Glutamatergic neuron (in vitro differentiated cells): Measurements from ENCODE around the gene CIC. TPM values are rescaled to one million over a fixed set of nuclear protein-coding genes. Genes with fewer than 3 reads are reported as not detected.
A peak's percentile ranks its signal among the peaks of the same experiment; 100 is the strongest.

Source experiments
- DNase-seq: peaks from one replicate; pipeline ENCODE4 v3.0.0; 2022
- H3K27ac Mint-ChIP-seq: one replicate; pipeline ENCODE4 v1.8.0; 2020; ENCODE audit warnings: mild to moderate bottlenecking, mixed read lengths, inconsistent platforms; ENCODE audit not compliant: unreplicated experiment
- H3K27me3 Mint-ChIP-seq: one replicate; pipeline ENCODE4 v1.8.0; 2020; ENCODE audit warnings: mild to moderate bottlenecking, moderate library complexity, mixed read lengths, inconsistent platforms; ENCODE audit not compliant: unreplicated experiment
- H3K36me3 Mint-ChIP-seq: one replicate; pipeline ENCODE4 v1.8.0; 2020; ENCODE audit warnings: mild to moderate bottlenecking, mixed read lengths, inconsistent platforms; ENCODE audit not compliant: unreplicated experiment
- H3K4me1 Mint-ChIP-seq: one replicate; pipeline ENCODE4 v1.8.0; 2020; ENCODE audit warnings: mild to moderate bottlenecking, low read depth, mixed read lengths, inconsistent platforms; ENCODE audit not compliant: unreplicated experiment
- H3K4me3 Mint-ChIP-seq: one replicate; pipeline ENCODE4 v1.8.0; 2020; ENCODE audit warnings: mild to moderate bottlenecking, mixed read lengths, inconsistent platforms; ENCODE audit not compliant: unreplicated experiment
- H3K9me3 Mint-ChIP-seq: one replicate; pipeline ENCODE4 v1.8.0; 2020; ENCODE audit warnings: mild to moderate bottlenecking, moderate library complexity, mixed read lengths, inconsistent platforms; ENCODE audit not compliant: unreplicated experiment
- CTCF ChIP-seq: fragments of 200-600 bp; sonication (generic); IDR thresholded peaks from one replicate; pipeline ENCODE4 v1.5.0; 2021; ENCODE audit not compliant: partially characterized antibody, unreplicated experiment
- total RNA-seq: library from RNA; stranded (reverse); fragmentation: NEBNext Ultra II Directional; extraction: Animal tissue kit (Norgen Biotek cat#: 25700); gene quantifications from one replicate; pipeline ENCODE4 v1.2.1, GENCODE V29; 2021; ENCODE audit not compliant: unreplicated experiment

The CIC gene
- total RNA-seq, 1 donor from 2014 or later: 150 TPM

DNA sequence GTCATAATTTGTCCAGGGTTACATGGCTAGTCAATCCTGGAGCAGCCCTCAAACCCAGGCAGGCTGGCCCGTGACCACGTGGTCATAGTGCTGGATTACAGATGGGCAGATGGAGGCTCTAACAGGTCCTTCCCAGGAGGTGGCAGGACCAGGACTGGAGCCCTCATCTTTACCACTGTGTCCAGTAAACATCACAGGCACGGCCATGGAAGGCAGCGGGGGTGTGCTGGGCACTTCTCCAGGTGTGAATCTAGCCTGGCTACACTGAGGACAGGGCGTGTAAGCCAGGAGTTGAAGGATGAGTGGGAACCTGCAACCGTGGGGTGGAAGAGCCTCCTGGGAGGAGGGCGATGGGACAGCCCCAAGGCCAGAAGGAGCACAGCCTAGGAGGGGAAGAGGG is 6.1 kb downstream of the CIC start:
- Mint-ChIP-seq H3K4me3 (no peak overlapping the region), H3K9me3 (peaks cover 12% of the 10 kb centered on the region), H3K27me3 (peaks cover 15% of the 10 kb centered on the region), H3K36me3 (no peaks in the 10 kb centered on the region), H3K27ac (no peak overlapping the region), H3K4me1 (peaks cover 28% of the 10 kb centered on the region)
- no peak for TF ChIP-seq CTCF
- no peak for DNase-seq

DNA sequence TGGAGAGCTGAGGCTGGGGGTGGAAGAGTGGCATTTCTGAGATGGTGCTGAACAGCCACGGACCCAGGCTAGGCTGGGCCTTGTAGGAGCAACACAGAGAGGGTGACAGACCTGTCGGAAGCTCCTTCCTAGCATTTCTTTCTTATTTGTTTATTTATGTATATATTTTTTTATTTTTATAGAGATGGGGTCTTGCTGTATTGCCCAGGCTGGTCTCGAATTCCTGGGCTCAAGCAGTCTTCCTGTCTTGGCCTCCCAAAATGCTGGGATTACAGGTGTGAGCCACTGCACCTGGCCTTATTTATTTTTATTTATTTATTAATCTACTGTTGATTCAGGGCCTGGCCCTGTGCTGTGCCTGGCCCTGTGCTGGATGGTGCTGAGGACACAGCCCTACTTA is 6.5 kb downstream of the CIC start:
- no peak overlapping the region for H3K4me3 Mint-ChIP-seq

GRCh38 chr19:42276284-42276683 is 7.2 kb downstream of the CIC start:
- Mint-ChIP-seq H3K4me3 (peak overlapping the region; percentile 50), H3K27ac (peak overlapping the region; percentile 59), H3K4me1 (peaks cover 23% of the 10 kb centered on the region), H3K9me3 (peaks cover 12% of the 10 kb centered on the region), H3K36me3 (no peaks in the 10 kb centered on the region), H3K27me3 (peaks cover 12% of the 10 kb centered on the region)
- DNase-seq: no peak
- TF ChIP-seq CTCF: no peak

More for the DNA sequence above, 6.5 kb downstream of the CIC start:
- Mint-ChIP-seq H3K36me3 (no peaks in the 10 kb centered on the region), H3K27me3 (peaks cover 15% of the 10 kb centered on the region), H3K9me3 (peaks cover 12% of the 10 kb centered on the region), H3K4me1 (peaks cover 26% of the 10 kb centered on the region), H3K27ac (no peak overlapping the region)
- no peak for DNase-seq
- TF ChIP-seq CTCF: no peak

- H3K9me3 Mint-ChIP-seq: peaks cover 12% of the 10 kb centered on the region
- H3K27ac Mint-ChIP-seq: no peak overlapping the region
- no peak for TF ChIP-seq CTCF
- H3K36me3 Mint-ChIP-seq: no peaks in the 10 kb centered on the region
- no peak overlapping the region for H3K4me3 Mint-ChIP-seq
- DNase-seq: no peak
- peaks cover 23% of the 10 kb centered on the region for H3K4me1 Mint-ChIP-seq
- H3K27me3 Mint-ChIP-seq: peaks cover 15% of the 10 kb centered on the region
These were observed 7.8 kb downstream of the CIC start for GRCh38 chr19:42276821-42277220.

GRCh38 chr19:42277821-42278451 is 8.9 kb downstream of the CIC start:
- Mint-ChIP-seq H3K4me3 (peak overlapping the region; percentile 97), H3K4me1 (peaks cover 28% of the 10 kb centered on the region), H3K27ac (peak overlapping the region; percentile 24), H3K9me3 (peaks cover 18% of the 10 kb centered on the region), H3K27me3 (peaks cover 19% of the 10 kb centered on the region), H3K36me3 (no peaks in the 10 kb centered on the region)
- TF ChIP-seq CTCF: no peak
- DNase-seq: no peak
